Tibial artery (tissue), 4 donors: ENCODE data around the gene TRIM75.

Source experiments
- DNase-seq, 2 donors: peaks; one replicate each; pipeline ENCODE4 v3.0.0-alpha.2; 2019
- H3K27ac ChIP-seq, 2 donors: fragments of 200-600 bp; sonication (generic) in 1 of 2; 1 replicate in 1 of 2; 2 replicates in 1 of 2; pipeline ENCODE4 v1.5.1; 2018 to 2019; ENCODE audit warnings: mild to moderate bottlenecking in 1 of 2
- H3K27me3 ChIP-seq, 2 donors: fragments of 200-600 bp; sonication (generic) in 1 of 2; one replicate each; pipeline versions ENCODE4 v1.5.1 to v1.6.0; 2016 to 2019
- H3K36me3 ChIP-seq, 3 donors: fragments of 200-600 bp; sonication (generic) in 2 of 3; one replicate each; pipeline ENCODE4 v1.5.1; 2016 to 2019; ENCODE audit warnings: mild to moderate bottlenecking in 2 of 3
- H3K4me1 ChIP-seq, 4 donors: fragments of 200-600 bp; sonication (generic) in 2 of 4; 1 replicate in 3 of 4; 2 replicates in 1 of 4; pipeline ENCODE4 v1.5.1; 2016 to 2019
- H3K4me3 ChIP-seq, 2 donors: fragments of 200-600 bp; sonication (generic) in 1 of 2; 1 replicate in 1 of 2; 2 replicates in 1 of 2; pipeline ENCODE4 v1.5.1; 2018 to 2019; ENCODE audit warnings: mild to moderate bottlenecking in 2 of 2
- H3K9me3 ChIP-seq, 3 donors: fragments of 200-600 bp; sonication (generic) in 1 of 3; one replicate each; pipeline ENCODE4 v1.5.1; 2016 to 2019
- intact Hi-C: fragments of 100-400 bp; cut with DNase I; formaldehyde crosslinking; loops from one replicate; pipeline ENCODE4 v1.15.0; 2023; ENCODE audit warnings: low total_unique reads
- TF ChIP-seq, protein P1 (sequence below), 2 experiments: fragments of 200-600 bp in 1 of 2; fragments of 450-650 bp in 1 of 2; IDR thresholded peaks; one replicate each; pipeline ENCODE4 v1.5.1; 2017 to 2019; ENCODE audit warnings: antibody characterized with exemption in 2 of 2, mild to moderate bottlenecking in 1 of 2, moderate library complexity in 1 of 2

TRIM75 gene

DNA sequence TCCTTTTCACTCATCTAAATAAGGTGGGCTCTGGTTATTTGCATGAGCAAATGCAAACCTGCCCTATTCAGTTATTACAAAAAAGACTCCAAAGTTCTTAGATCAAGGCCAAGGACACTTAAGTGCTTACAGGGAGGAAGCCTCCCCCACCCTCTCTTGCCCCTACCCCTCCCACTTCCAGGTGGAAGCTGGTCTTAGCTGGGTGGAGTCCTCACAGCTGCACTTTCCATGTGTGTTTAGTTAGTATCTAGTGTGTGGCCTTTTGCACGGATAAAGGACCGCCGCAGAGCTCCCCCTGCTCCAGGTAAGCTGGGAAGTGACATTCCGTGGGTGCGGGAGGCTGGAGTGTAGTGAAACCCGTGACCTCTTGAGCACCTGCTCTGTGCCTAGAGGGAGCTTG lies at the start of gene TRIM75:
TRIM75 (plus strand) TSS at position 222 of the 400 bp plus-strand sequence. CDS start 5,282 bp downstream, outside the sequence.
- H3K36me3 ChIP-seq, result no peaks in the 10 kb centered on the region
- intact Hi-C loops, result no loop called here
- no peaks in the 10 kb centered on the region for H3K9me3 ChIP-seq
- H3K27ac ChIP-seq, result no peak within 1 kb of the TSS
- H3K4me1 ChIP-seq, result no peaks in the 10 kb centered on the region
- no peak within 1 kb of the TSS for H3K4me3 ChIP-seq
- DNase-seq, result no peak
- TF ChIP-seq, protein P1, sequence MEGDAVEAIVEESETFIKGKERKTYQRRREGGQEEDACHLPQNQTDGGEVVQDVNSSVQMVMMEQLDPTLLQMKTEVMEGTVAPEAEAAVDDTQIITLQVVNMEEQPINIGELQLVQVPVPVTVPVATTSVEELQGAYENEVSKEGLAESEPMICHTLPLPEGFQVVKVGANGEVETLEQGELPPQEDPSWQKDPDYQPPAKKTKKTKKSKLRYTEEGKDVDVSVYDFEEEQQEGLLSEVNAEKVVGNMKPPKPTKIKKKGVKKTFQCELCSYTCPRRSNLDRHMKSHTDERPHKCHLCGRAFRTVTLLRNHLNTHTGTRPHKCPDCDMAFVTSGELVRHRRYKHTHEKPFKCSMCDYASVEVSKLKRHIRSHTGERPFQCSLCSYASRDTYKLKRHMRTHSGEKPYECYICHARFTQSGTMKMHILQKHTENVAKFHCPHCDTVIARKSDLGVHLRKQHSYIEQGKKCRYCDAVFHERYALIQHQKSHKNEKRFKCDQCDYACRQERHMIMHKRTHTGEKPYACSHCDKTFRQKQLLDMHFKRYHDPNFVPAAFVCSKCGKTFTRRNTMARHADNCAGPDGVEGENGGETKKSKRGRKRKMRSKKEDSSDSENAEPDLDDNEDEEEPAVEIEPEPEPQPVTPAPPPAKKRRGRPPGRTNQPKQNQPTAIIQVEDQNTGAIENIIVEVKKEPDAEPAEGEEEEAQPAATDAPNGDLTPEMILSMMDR (IDR thresholded peaks at IDR 0.05), result no peak
- no peaks in the 10 kb centered on the region for H3K27me3 ChIP-seq

- no peak for DNase-seq
- Histone ChIP-seq H3K36me3 (no peaks in the 10 kb centered on the region), H3K27ac (no peak overlapping the region), H3K9me3 (no peaks in the 10 kb centered on the region), H3K27me3 (no peaks in the 10 kb centered on the region), H3K4me3 (no peak overlapping the region), H3K4me1 (no peaks in the 10 kb centered on the region)
- intact Hi-C loops, result no loop called here
- TF ChIP-seq, protein P1 (IDR thresholded peaks at IDR 0.05), result no peak
These were observed 48.2 kb upstream of the TRIM75 start for GRCh38 chr4:165005352-165005925.

DNA sequence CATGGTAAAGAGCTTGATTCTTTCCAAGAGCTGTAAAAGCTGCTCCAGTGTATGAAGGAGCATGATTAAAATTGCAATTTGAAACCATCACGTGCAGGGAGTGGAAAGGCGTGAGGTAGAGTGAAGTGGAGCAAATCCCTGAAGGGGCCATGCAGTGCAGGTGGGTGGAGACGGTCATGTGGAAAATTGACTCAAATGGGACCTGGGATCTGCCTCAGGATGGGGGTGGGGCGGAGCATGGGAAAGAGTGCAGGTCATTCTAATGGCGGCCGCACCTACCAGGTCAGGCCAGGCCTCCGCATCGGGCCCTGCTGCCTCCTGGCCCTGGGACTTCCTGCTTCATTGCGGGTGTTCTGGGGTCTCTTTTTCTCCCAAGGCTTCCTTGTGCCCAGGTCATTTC lies 47.2 kb upstream of the TRIM75 start:
- TF ChIP-seq, protein P1 (IDR thresholded peaks at IDR 0.05), result no peak
- H3K27ac ChIP-seq, result no peak overlapping the region
- no peak overlapping the region for H3K4me3 ChIP-seq
- intact Hi-C loops, result no loop called here
- no peaks in the 10 kb centered on the region for H3K36me3 ChIP-seq
- no peaks in the 10 kb centered on the region for H3K4me1 ChIP-seq
- no peaks in the 10 kb centered on the region for H3K27me3 ChIP-seq
- no peaks in the 10 kb centered on the region for H3K9me3 ChIP-seq
- no peak for DNase-seq

DNA sequence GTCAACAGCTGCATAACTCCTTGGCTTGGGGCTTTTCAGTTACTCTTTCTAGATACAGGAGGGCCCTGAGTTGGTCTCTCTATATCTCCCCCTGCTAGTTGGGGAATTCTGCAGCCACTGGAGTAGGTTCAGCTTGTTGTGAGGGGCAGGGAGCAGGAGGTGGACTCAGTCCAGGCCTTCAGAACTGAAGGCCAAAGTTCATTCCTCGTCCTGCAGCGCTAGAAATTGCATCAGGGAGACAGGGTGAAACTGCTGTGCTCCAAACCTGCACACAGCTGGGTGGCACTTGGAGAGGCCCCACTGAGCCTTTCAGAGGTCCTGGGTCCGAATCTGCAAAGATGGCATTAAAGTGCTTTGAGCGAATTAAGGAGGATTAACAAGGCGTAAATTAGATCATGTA lies 46.8 kb upstream of the TRIM75 start:
- Histone ChIP-seq H3K4me3 (no peak overlapping the region), H3K36me3 (no peaks in the 10 kb centered on the region), H3K4me1 (no peaks in the 10 kb centered on the region), H3K27me3 (no peaks in the 10 kb centered on the region), H3K27ac (no peak overlapping the region), H3K9me3 (no peaks in the 10 kb centered on the region)
- TF ChIP-seq, protein P1 (IDR thresholded peaks at IDR 0.05), result no peak
- DNase-seq, result no peak
- intact Hi-C loops, result no loop called here

DNA sequence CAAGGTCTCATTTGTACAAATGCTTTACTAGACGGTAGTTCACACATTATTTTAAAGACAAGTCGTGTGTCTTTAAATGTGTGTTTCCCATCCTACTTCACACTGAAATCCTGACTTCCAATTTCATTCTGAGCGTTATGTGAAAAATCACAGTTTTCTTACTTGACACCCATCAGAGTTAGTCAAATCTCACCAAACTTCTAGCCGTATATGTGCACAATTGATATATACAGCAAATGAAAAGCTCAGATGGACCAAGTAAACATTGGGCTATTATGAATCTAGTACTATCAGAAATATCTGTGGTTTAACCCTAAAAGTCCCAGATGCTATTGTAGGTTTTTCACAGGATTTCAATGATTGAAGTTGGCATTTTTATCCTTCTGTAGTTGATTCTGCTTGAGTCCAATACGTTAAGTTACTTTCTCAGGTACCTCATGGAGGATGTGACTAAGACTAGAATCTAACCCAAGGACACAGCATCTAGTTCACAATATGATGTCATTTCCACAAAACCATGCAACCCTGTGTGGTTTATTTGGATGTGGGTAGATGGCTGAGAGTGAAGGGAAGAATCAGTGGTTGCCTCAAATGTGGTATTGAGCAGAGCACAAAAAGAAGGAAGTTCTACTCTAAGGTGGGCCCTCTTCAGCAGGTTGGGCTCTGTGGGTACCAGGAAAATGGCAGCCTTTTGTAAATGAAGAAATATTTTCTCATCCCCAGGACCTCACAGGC lies 44.0 kb upstream of the TRIM75 start:
- no peaks in the 10 kb centered on the region for H3K4me1 ChIP-seq
- no peak for DNase-seq
- H3K9me3 ChIP-seq, result no peaks in the 10 kb centered on the region
- TF ChIP-seq, protein P1 (IDR thresholded peaks at IDR 0.05), result no peak
- no peaks in the 10 kb centered on the region for H3K27me3 ChIP-seq
- no peak overlapping the region for H3K4me3 ChIP-seq
- intact Hi-C loops, result no loop called here
- no peak overlapping the region for H3K27ac ChIP-seq
- no peaks in the 10 kb centered on the region for H3K36me3 ChIP-seq
